ENCODE data around the gene PDXDC1. TPM values are rescaled to one million over a fixed set of nuclear protein-coding genes. Genes with fewer than 3 reads are reported as not detected.
"Not testable (repeated sequence)": the region's sequence is repeated elsewhere in the genome, so short reads cannot be mapped to it uniquely, and the experiment has no call there.

The PDXDC1 gene
- total RNA-seq, 1 donor from 2014 or later = 65.6 TPM

DNA sequence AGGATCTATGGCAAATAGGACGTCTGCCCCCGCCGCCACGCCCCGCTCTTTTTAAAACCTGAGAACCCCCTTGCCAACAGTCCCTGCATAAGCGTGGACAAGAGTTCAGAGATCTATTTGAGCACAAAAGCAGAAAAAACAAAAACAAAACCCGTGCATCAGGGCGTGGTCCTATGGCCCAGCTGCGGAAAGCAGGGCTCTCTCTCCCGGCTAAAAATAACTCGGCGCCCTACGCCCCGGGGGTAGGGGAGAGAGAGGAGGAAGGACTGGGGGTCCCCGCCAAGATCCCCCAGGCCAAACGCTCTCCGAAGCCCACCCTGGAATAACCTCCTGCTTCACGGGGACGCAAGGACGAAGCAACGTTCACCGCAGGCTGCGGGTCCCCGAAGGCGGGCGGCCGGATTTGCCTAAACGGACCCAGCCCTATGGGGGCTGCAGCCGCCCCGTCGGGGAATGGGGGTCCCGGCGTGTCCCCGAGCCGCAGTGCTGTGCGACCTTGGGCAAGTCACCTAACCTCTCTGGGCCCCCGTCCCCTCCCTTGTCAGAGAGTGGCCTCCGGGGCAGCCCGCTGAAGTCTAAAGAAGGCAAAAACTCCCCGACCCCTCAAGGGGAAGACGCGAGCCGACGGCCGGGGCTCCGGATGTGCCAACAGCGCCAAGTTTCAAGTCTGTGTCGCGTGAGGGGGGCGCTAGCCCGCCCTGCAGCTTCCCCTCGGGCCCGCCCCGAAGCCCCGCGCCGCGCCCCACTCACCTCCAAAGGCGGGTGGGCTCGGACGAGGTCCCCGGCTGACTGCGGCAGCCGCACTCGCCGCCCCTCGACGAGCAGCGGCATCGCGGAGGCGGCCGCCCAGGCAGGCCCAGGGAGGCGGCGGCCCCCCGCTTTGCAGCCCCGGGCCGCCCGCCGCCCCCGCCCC is 80.6 kb downstream of the PDXDC1 start:
- Mint-ChIP-seq H3K4me3 (peak overlapping the region; percentile 92), H3K27ac (ENCODE audit: unreplicated experiment) (peak overlapping the region; percentile 94), H3K27me3 (ENCODE audit: low read depth) (no peaks in the 10 kb centered on the region), H3K36me3 (ENCODE audit: low read depth) (no peaks in the 10 kb centered on the region), H3K4me1 (peaks cover 17% of the 10 kb centered on the region), H3K9me3 (no peaks in the 10 kb centered on the region)
- TF ChIP-seq, protein P1, sequence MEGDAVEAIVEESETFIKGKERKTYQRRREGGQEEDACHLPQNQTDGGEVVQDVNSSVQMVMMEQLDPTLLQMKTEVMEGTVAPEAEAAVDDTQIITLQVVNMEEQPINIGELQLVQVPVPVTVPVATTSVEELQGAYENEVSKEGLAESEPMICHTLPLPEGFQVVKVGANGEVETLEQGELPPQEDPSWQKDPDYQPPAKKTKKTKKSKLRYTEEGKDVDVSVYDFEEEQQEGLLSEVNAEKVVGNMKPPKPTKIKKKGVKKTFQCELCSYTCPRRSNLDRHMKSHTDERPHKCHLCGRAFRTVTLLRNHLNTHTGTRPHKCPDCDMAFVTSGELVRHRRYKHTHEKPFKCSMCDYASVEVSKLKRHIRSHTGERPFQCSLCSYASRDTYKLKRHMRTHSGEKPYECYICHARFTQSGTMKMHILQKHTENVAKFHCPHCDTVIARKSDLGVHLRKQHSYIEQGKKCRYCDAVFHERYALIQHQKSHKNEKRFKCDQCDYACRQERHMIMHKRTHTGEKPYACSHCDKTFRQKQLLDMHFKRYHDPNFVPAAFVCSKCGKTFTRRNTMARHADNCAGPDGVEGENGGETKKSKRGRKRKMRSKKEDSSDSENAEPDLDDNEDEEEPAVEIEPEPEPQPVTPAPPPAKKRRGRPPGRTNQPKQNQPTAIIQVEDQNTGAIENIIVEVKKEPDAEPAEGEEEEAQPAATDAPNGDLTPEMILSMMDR (conservative IDR thresholded peaks at IDR 0.05) = peak; percentile 22
- peak; percentile 57 for DNase-seq (ENCODE audit: low read depth, low spot score)

DNA sequence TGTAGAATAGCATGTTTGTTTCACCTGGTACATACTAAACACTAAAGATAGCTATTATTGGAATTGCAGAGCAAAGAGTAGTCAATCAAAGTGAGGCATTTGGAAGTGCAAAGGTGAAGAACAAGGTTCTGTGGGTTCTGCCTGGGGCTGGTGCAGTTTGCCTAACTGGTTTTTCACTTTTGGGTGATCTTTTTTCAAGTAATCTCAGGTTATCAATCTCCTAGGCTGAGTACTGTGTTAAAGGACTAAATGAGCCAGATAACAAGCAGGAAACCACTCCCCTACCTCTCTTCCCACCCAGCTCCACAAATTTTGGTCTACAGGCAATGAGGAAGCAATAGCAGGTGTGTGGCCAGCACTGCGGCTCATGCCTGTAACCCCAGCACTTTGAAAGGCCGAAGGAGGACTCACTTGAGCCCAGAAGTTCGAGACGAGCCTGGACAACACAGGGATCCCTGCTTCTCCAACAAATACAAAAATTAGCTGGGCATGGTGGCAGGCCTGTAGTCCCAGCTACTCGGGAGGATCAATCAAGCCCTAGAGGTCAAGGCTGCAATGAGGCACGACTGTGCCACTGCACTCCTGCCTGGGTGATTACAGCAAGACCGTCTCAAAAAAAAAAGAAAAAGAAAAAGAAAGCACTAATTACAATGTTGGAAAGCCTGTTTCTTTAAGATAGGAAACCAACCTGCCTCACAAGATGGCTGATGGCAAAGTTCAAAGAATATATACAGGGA is 83.0 kb downstream of the PDXDC1 start:
- Mint-ChIP-seq H3K36me3 (ENCODE audit: low read depth) (peaks cover 9% of the 10 kb centered on the region), H3K27me3 (ENCODE audit: low read depth) (no peaks in the 10 kb centered on the region), H3K4me3 (peak overlapping the region; percentile 39), H3K27ac (ENCODE audit: unreplicated experiment) (no peak overlapping the region), H3K4me1 (peaks cover 17% of the 10 kb centered on the region), H3K9me3 (no peaks in the 10 kb centered on the region)
- TF ChIP-seq, protein P1 (conservative IDR thresholded peaks at IDR 0.05) = no peak
- DNase-seq (ENCODE audit: low read depth, low spot score) = no peak

DNA sequence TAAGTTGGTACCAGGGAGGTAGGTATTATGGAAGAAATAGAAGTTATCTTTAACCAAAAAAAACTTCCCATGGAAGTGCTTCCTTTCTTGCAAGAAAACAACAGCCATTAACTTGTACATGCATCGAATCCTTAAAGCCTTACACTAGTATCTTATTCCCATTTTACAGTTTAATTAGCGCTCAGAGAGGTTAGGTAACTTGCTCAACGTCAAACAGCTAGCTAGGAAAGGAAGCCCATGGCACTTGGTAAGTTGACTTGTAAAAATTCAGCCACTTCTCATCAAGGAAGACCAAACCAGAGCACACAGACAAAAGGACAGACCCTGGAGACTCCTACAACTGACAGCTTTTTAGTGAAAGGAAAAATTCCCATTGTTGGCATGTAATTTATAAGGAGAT is 84.5 kb downstream of the PDXDC1 start:
- H3K36me3 Mint-ChIP-seq (ENCODE audit: low read depth) = peaks cover 9% of the 10 kb centered on the region
- no peak overlapping the region for H3K27ac Mint-ChIP-seq (ENCODE audit: unreplicated experiment)
- TF ChIP-seq, protein P1 (conservative IDR thresholded peaks at IDR 0.05) = no peak
- no peak for DNase-seq (ENCODE audit: low read depth, low spot score)
- H3K9me3 Mint-ChIP-seq = no peaks in the 10 kb centered on the region
- H3K27me3 Mint-ChIP-seq (ENCODE audit: low read depth) = no peaks in the 10 kb centered on the region
- H3K4me1 Mint-ChIP-seq = peaks cover 12% of the 10 kb centered on the region
- H3K4me3 Mint-ChIP-seq = no peak overlapping the region

DNA sequence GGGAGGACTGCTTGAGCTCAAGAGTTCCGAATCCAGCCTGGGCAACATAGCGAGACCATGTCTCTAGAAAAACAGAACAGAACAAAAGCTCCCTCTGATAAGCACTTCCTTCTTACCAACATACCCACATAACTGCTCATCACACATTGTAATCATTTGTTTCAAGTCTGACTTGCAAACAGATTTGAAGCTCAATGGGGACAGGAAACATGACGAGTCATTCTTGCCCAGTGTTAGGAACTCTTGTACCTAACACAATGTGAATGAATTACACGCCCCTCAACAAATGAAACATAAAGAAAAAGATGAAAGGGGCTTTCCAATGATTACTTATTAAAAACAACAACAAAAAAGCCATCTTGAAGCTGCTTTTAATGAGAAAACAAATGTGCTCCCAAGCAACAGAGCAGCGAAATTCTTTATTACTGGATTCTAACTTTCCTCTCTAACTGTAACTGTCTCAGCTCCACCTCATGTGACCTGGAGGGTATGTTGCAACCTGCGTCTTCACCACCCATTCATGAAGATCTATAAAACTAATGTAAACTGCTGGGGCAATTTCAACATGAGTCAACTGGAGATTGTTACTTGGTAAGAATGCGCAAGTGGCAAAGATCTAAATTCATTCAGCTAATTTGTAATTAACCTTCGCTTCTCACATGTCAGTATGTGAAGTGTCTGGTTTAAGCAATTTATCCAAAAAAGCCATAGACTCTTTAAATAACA is 87.4 kb downstream of the PDXDC1 start:
- DNase-seq (ENCODE audit: low read depth, low spot score); H3K4me3 Mint-ChIP-seq; H3K4me1 Mint-ChIP-seq; H3K9me3 Mint-ChIP-seq; H3K27me3 Mint-ChIP-seq (ENCODE audit: low read depth); H3K27ac Mint-ChIP-seq (ENCODE audit: unreplicated experiment): not testable (repeated sequence)
- peaks cover 11% of the 10 kb centered on the region for H3K36me3 Mint-ChIP-seq (ENCODE audit: low read depth)

DNA sequence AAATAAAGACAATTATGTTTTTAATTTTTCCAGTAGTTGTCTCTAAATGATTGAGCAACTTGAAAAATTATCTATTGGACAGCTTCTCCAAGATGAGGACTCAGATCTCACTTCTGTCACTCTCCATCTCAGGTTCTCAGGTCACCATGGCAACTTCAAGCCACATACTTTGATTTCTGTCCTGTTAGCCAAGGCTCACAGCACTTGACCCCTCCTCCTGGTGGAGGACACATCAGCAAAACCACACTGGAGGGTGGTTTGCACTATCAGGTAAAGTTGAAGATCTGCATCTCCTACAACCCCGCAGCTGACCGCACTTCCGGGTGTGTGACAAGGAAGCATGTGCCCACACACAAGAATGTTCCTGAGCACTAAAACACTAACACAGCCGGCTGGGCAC is 91.1 kb downstream of the PDXDC1 start:
- not testable (repeated sequence) for H3K4me1 Mint-ChIP-seq; H3K27me3 Mint-ChIP-seq (ENCODE audit: low read depth); H3K27ac Mint-ChIP-seq (ENCODE audit: unreplicated experiment); H3K4me3 Mint-ChIP-seq; H3K9me3 Mint-ChIP-seq; DNase-seq (ENCODE audit: low read depth, low spot score)
- peaks cover 11% of the 10 kb centered on the region for H3K36me3 Mint-ChIP-seq (ENCODE audit: low read depth)

DNA sequence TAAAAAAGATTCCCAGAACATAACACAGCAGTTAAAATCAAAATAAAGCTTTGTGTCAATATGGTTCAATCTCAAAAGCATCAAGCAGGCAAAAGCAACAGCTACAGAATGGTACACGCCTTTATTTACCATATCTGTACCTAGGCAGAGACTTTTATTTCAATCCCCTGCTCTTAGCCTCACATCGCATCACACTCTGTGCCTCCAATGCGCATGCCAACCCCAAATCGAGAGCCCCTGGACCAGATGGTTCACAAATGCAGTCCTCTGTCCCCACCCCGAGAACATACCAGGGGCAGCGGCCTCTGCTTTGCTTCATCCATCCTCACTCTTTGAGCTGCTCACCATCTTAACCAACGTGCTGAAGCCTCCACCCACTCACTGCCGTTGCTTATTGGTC is 91.9 kb downstream of the PDXDC1 start:
- not testable (repeated sequence) for H3K36me3 Mint-ChIP-seq (ENCODE audit: low read depth); H3K4me3 Mint-ChIP-seq; H3K9me3 Mint-ChIP-seq; H3K27me3 Mint-ChIP-seq (ENCODE audit: low read depth); DNase-seq (ENCODE audit: low read depth, low spot score); H3K27ac Mint-ChIP-seq (ENCODE audit: unreplicated experiment); H3K4me1 Mint-ChIP-seq

DNA sequence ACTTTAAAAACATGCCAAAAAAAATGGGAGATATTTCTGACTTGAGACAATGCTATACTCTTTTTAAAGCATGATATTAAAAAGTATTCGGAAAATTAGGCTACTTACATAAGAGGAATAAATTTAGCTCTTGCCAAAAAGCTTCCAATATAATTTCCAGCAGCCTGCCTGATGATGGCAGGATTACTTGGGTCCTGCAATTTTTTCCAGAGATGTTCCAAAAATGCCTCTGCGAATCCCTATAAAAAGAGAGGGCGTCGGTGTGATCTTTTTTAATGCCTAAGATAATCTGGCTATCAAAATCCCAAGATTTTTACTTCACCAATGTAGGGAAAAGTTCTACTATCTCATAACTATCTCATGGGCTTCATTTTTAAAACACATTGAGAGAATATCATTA is 96.2 kb downstream of the PDXDC1 start:
- not testable (repeated sequence) for H3K27ac Mint-ChIP-seq (ENCODE audit: unreplicated experiment); H3K4me3 Mint-ChIP-seq; H3K9me3 Mint-ChIP-seq; H3K27me3 Mint-ChIP-seq (ENCODE audit: low read depth); H3K36me3 Mint-ChIP-seq (ENCODE audit: low read depth); H3K4me1 Mint-ChIP-seq; DNase-seq (ENCODE audit: low read depth, low spot score)
